ENCODE data around the gene AGPAT3.

DNA sequence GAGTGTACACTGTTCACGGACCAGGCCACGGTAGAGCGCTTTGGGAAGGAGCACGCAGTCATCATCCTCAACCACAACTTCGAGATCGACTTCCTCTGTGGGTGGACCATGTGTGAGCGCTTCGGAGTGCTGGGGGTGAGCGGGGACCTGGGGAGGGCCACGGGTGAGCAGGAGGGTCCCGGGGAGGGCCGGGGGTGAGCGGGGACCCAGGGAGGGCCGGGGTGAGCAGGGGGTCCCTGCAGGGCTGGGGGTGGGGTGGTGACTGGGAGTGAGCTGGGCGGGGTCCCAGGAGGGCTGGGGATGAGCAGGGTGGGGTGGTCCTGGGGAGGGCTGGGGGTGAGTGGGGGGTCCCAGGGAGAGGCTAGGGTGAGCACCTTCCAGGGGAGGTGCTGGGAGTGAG is 103.0 kb downstream of the AGPAT3 start:
- TF ChIP-seq, protein P1, sequence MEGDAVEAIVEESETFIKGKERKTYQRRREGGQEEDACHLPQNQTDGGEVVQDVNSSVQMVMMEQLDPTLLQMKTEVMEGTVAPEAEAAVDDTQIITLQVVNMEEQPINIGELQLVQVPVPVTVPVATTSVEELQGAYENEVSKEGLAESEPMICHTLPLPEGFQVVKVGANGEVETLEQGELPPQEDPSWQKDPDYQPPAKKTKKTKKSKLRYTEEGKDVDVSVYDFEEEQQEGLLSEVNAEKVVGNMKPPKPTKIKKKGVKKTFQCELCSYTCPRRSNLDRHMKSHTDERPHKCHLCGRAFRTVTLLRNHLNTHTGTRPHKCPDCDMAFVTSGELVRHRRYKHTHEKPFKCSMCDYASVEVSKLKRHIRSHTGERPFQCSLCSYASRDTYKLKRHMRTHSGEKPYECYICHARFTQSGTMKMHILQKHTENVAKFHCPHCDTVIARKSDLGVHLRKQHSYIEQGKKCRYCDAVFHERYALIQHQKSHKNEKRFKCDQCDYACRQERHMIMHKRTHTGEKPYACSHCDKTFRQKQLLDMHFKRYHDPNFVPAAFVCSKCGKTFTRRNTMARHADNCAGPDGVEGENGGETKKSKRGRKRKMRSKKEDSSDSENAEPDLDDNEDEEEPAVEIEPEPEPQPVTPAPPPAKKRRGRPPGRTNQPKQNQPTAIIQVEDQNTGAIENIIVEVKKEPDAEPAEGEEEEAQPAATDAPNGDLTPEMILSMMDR (IDR thresholded peaks at IDR 0.05), result no peak
- no peak for TF ChIP-seq ZFX (IDR thresholded peaks at IDR 0.05; ENCODE audit: borderline replicate concordance)
